GM18870 (cell line): ENCODE measurements around the gene SDHB.

ENCODE experiments used
- ATAC-seq: cut with Tn5 transposase; IDR thresholded peaks from one replicate; pipeline ENCODE4 v1.9.1; 2021; ENCODE audit warnings: moderate library complexity; ENCODE audit not compliant: unreplicated experiment

SDHB gene

DNA sequence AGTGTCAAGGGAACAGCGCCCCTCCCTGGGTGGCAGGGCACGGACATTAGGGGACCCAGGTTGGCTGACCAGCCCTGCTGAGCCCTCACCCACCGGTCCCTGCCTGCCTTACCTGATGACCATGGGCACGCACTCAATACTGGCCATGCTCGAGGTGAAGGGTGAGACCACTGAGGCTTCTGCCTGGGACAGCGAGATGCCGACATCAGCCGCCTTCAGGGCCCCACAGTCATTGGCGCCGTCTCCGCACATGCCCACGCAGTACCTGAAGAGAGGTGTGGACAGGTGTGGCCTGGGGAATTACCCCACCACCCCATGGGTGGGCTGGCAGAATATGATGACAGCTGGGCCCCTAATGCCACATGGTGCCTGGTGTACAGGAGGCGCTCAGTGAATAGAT is 65.6 kb downstream of the SDHB start:
- ATAC-seq, result no peak

DNA sequence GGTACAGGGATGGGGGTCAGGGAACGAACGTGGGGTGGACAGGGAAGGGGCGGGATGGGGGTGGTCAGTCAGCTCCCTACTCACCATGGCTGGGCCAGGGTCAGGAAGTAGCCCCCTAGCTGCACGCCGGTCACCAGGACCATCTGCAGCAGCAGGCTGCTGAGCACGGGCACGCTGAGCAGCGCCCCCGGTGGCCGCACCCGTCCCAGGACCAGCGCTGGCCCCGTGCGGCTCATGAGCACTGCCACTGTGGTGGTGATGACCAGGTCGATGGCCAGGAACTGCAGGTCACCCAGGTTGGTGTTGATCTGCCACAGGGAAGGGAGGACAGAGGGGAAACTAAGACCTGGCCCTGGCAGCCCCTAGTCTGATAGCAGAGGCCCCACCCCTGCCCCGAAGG is 66.9 kb downstream of the SDHB start:
- no peak for ATAC-seq

DNA sequence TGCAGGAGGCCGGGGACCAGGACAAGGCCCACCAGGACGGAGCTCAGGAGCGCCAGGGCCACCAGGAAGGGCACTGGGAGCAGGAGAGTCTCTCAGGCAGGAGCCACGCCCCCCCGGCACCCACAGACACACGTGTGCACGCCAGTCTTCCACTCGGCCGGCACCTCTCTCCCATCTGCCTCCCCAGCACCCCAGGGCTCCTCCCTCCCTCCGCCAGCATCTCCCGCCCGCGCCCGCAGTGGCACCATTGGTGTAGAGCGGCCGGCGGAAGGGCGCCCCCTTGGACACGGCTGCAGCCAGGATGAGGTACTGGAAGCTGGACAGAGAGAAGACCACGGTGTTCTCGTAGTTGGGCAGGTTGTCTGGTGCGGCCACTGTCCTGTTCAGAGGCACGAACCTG is 67.3 kb downstream of the SDHB start:
- no peak for ATAC-seq

DNA sequence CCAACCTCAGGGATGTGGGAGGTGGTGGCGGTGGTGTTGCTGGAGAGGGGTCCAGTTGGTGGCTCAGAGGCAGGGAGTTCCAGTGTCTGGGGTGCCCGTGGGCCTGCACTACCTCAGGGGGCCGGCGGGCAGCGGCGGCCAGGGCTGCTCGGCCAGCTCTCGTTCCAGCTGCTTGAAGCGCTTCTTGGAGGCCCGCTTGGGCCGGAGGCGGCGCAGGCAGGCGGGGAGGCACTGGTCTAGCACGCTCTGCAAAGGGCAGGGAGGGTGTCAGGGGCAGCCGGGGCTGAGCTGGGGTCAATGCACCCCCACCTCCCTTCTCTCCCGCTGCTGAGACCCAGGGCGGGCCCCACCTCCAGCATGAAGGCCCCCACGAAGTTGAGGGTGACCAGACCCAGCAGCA is 67.7 kb downstream of the SDHB start:
- ATAC-seq, result no peak

DNA sequence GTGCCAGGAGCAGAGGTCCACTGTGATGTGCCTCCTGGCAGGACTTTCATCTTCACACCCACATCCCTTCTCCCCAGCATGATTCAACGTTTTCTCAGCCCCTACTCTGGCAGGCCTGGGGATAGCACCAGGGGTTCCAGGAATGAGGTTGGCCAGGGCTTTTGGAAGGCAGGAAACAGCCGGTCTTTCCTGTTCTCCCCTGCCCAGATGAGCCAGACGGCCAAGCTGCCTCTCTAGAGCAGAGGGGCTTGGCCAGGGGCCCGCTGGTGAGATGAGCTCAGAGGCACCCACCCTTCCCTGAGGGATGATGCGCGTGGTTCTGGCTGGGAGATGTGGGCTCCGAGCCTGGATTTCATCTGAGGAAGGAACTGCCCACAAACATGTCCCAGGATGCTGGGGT is 69.1 kb downstream of the SDHB start:
- no peak for ATAC-seq

DNA sequence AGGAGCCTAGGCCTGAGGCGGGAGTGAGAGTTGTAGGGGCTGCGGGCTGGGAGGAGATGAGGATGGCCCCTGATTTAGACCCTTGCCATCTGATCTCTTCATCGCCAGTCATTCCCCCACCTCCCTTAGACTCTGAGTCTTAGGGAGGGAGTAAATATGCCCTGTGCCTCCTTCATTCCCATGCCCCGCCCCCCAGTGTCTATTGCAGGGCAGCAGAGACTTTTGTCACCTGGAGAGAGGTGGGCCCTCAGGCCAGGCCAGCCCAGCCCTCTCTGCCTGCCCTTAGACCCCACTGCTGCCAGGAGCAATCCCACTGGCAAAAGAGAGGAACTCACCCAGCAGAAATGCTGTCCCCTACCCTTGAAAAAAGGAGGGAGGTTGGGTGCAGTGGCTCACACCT is 70.2 kb downstream of the SDHB start:
- ATAC-seq, result no peak

DNA sequence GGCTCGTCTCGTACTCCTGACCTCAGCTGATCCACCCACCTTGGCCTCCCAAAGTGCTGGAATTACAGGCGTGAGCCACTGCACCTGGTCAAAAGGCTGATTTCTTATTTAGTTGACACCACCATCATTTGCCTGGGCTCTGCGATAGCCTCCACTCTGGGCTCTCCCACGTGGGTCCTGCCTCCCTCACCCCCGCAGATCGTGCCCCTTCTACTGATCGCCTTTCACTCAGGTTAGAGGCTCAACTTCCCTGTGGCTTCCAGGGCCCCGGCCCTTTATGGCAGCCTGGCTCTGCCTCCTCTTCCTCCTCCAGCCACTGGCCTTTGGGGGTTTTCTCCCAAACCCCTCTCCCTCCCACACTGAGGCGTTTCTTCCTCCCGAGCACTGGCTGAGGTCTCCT is 70.9 kb downstream of the SDHB start:
- ATAC-seq, result no peak

DNA sequence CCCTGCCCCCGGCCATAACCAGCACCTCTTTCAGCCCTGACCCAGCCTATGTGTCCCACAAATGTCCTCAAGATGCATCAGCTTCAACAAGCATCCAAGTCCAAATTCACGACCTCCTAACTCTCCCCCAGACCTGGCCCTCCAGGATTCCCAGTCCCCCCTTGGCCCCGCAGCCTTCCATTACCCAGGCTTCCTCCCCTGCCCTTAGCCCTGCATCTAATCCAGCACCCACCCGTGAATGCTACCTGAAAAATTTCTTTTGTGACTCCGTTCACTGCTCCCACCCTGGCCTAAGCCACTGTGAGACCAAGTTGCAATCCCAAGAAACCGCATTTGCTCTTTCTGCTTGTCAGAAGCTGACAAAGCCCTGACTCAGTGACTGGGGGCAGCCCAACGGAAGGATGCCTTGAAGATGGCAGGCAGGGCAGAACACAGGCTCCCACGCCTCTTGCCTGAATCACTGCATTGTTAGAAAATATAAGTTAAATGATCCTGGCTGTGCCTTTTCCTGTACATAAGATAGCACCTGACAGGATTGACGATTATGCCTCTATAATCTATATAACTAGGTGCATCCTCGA is 72.5 kb downstream of the SDHB start:
- ATAC-seq, result no peak

DNA sequence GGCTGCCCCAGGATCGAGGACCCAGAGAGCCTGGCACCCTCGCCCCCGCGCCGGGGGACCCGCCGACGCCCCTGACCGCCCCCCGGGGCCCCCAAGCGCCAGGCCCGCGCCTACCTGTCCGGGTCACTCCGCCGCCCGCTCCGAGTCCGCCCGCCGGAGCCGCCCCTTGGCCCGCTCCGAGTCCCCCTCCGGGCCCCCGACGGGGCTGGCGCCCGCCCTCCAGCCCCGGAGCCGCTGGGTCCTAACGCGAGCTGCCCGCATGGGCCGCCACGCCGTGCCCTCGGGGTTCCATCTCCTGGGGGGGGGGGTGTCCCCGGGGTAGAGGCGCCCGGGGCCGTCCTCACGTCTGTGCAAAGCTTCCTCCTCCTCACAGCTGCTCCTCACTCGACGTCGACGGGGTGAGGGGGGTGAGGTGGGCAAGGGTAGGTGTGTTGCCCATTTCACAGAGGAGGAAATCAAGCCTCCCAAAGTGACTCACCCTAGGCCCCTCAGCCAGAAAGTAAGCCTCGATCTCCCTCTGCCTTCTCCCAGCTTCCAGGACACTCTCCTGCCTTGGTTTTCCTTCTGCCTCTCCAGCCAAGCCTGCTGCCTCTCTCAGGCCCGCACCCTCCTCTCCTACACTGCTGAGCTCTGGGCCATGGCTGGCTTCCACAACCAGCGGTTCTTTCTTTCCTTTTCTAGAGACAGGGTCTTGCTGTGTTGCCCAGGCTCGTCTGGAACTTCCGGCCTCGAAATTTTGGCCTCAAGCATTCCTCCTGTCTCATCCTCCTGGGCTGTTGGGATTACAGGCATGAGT is 73.2 kb downstream of the SDHB start, which contains the start of gene MFAP2:
Gene MFAP2, minus strand, starts transcription at position 148 of the 796 bp plus-strand sequence. CDS start 2,347 bp downstream, outside the sequence.
- ATAC-seq, result no peak

DNA sequence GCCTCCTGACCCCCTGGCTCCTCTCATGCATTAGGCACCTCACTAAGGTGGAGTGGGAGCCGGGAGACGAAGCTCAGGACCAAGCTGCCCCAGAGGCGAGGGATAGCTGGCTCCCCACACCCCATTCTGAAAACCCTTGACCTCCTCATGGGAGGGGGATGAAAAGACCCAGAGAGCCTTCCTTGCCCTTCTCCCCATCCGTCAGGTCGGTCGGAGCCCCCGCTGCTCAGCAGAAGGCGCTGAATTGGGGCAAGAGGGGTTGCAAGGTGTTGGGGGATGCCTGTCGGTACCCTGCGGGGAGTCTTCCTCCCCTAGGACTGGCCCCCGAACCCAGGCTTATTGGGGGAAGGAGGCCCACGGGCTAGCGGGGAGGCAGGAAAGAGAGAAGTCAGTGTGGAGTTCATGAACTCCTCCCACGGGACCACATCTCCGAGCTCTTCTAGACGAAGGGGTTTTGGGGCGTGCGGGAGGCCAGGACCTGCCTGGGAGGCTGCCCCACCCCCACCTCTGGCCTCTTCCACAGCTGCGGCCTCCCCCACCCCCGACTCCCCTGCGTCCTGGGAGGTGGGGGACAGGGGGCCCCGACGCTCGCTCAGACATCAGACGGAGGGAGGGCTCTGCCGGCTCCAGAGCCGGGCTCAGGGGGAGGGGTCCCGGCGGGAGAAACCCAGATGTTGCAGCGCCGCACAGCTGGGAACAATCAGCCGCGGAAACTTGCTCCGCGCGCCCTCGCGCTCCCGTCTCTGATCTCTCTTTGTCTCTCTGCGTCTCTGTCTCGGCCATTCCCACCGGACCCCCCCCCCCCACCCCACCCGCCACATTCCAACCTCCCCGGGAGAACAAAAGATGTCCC is 74.1 kb downstream of the SDHB start:
- no peak for ATAC-seq

DNA sequence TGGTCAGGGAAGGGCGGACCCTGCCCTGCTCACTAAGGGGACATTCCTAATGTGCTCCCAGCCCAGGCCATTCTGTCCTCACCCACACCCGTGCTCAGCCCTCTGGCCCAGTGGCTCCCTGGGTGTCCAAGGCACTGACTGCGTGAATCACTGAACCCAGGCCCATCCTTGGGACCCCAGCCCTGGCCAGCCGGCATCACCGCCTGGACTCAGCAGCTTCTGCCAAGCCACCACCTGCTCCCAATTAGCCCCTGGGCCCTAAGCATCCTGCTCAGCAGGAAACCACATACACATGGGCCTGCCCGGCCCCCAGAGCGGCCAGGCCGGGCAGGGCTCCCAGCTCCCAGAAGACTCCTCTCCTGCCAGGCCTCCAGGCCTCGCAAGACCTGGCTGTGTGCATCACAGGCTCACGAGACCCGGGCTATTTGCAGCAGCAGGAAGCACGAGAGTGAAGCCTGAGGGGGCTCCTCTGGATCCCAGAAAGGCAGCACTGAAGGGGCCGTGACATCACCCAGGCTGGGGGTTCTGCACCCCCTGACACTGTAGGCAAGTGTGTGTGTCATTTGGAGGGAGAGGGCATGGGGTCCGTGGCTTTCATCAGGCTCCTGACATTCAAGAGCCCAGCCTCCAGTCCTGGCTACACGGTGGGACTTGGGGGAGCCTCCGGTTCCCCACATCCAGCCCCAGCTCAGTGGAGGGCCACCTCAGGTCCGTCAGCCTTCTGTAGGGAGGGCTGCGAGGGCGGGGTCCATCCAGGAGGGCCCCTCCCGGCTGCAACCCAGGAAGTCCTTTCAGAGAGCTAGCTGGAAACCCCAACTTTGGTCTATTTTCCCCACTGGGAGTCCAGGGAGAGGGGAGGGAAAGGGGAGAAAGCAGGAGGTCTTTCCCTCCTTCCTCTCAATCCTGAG is 75.0 kb downstream of the SDHB start:
- ATAC-seq, result no peak

DNA sequence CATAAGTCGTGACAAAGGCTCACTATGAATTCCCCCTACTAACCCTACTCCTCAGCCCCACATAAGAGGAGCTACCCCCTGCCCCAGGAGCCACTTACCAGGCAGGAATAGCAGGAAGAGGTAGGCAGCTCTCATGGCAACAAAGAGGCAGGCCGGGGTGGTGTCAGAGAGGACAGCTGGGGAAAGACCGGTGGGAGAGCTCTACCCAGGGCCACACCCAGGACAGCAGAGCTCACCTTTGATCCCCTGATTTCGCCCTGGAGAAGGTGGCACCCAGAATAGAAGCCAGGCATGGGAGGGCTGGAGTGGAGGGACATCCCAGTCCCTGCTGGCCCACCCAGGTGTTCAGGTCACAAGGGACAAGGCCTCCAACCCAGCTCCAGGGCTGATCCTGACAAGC is 75.7 kb downstream of the SDHB start:
- no peak for ATAC-seq

DNA sequence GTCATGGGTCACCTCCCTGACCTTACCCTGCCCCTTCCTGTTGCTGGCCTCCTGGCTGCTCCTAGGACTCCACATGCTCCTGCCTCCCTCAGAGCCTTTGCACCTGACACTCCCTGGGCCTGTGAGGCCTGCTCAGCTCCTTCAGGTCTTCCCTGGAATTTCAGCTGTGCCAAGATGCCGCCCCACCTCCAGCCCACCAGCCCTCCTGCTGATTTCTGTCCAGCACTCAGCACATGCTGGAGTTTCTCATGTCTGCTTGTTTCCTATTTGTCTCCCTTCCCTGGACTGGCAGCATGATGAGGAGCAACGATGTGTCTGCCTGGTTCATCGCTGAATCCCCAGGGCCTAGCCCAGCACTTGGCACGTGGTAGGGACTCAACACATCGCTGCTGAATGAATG is 76.5 kb downstream of the SDHB start:
- no peak for ATAC-seq

DNA sequence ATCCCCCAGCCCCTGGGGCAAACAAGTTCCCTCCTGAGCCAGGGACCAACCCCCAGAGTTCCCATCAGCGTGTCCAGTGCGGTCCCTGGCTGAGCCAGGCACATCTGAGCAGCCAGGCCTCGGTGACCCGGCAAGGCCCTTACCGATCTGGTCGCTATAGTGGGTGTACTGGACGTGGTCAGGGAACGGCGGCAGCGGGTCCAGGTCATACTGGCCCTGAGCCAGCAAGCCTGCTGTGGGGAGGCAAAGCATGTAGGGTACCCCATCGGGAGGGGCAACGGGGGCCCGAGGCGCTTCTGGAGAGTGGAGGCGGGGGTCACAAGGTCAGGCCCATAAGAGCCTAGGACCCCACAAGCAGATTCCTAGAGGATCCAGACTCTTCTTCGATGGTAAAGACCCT is 76.9 kb downstream of the SDHB start:
- no peak for ATAC-seq

DNA sequence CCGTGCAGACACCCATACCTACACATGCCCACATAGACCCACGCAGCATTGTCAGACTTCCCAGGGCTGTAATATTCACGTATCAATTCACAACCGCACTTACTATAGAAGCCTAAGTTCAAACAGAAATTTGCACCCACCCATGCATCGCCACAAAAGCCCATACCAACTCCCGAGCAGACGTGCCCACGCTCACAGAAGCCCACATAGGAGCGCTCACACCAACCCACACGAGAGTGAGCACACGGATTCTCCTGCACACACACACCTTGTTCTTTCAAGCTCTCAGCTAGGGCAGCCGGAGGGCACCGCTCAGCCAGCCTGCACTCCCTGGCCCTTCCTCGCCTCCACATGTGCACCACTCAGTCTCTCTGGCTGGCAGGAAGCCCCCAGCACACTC is 78.0 kb downstream of the SDHB start:
- ATAC-seq, result no peak

DNA sequence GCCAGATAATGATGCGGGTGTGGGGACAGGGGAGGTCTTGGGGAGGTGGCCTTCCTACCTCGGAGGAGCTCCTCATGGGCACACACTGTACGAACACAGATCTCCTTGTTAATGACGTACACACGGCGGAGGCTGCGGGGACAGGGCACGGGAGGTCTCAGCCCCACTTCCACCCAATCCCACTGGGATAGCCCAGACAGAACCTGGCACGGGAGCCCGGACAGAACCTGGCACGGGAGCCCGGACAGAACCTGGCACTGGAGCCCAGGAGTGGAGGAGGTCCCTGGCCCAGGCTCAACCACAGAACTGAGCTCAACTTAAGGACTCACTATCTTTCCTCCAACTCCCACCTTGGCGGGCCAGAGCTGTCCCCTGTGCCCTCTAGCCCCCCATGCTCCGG is 78.6 kb downstream of the SDHB start:
- ATAC-seq, result no peak

DNA sequence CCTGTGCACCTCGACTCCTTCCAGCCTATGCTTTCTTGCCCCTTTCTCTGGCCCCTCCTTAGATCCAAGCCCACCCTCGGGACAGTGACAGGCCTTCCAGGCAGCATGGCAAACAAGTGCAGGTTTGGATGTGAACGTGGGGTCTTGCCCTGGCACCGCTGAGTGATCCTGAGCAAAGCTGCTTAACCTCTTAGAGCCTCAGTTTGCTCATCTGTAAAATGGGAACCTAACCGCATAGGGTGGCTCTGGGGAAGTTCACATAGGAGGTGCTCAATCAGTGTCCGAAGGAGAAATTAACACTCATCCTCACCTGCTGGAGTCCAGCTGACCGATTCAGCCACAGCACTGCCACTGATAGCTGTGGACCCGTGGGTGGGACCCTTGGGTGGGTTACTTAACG is 80.6 kb downstream of the SDHB start:
- ATAC-seq, result no peak

DNA sequence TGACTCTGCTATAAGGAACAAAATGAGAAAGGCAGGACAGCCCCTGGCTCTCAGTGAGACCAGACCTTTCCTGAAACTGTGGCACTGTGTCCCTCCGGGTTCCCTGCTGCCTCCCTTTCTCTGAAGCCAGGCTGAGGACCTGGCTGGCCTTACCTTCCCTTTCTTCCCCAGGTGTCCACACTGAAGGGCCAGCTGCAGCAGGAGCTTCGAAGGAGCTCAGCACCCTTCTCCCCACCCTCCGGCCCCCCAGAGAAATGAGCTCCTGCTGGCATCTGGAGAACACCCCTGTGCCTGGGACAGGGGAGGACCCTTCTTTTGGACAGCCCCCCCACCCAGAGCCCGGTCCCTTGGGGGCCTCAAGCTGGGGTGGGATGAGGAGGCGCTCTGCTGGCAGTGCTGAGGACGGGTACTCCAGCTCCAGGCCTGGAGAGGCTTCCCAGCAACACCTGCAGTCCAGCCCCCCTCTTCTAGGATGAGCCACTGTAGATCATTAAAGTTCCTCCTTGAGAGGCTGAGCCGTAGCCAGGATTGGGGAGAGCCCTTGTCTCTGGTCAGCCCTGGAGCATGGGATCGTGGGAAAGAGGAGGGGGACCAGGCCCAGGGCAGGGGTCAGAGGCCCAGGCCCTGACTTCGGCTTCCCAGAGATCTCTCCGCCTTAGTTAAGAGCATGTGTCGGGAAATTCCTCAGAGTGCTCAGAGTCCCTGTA is 81.5 kb downstream of the SDHB start:
- no peak for ATAC-seq

DNA sequence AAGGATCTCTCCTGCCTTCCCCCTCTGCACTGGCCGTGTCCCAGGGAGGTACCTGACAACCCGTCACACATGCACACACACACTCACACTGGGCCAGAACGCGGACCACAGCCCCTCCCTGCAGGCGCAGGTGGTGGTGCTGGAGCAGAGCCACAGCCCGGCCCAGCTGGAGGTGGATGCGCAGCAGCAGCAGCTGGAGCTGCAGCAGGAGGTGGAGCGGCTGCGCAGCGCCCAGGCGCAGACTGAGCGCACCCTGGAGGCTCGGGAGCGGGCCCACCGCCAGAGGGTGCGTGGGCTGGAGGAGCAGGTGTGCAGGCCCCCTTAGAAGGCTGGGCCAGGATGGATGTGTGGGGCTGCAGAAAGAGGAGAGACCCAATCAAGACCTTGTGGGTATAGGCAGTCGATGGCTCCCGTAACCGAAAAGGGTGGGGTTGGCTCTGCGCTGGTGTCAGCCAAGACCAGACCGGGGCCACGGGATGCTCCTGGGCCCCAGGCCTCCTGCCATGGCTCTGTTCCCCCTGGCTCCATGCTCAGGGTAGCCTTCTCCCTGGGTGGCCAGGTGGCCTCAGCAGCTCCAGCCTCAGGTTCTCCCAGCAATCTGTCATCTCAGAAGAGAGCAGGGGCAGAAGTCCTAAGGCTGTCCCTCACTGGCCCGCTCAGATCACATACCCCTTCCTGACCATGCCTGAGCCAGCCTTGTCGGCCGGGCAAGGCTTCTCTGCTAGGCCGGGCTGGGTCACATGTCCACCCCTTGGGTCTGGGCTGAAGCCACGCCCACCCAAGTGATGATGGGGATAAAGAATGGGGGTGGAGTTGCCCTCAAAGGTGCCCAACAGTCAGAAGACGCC is 82.3 kb downstream of the SDHB start:
- ATAC-seq, result no peak
